PFSK-1 (cell line): ENCODE data around the gene PPP1R15A.

ENCODE experiments used
- FOXP2 ChIP-seq: optimal IDR thresholded peaks from 2 replicates; pipeline ENCODE3; 2011; ENCODE audit warnings: borderline replicate concordance, control low read depth, inconsistent platforms; ENCODE audit not compliant: insufficient read depth; ENCODE audit errors: extremely low read length, extremely low read depth
- POLR2AphosphoS5 ChIP-seq: IDR thresholded peaks from 2 replicates; pipeline ENCODE4 v1.6.1; 2012; ENCODE audit warnings: low read depth, mild to moderate bottlenecking, control low read depth, low read length, moderate library complexity
- REST ChIP-seq, 2 experiments: IDR thresholded peaks; 2 replicates each; pipeline versions ENCODE4 v1.6.1 to v1.8.0; 2011 to 2012; ENCODE audit warnings: low read depth in 2 of 2, low read length in 2 of 2, control low read depth in 1 of 2, inconsistent platforms in 1 of 2, mild to moderate bottlenecking in 1 of 2, moderate library complexity in 1 of 2; ENCODE audit not compliant: insufficient read depth in 1 of 2
- SIN3A ChIP-seq: IDR thresholded peaks from 2 replicates; pipeline ENCODE4 v1.6.1; 2012; ENCODE audit warnings: mild to moderate bottlenecking, low read length, moderate library complexity, borderline replicate concordance; ENCODE audit not compliant: insufficient read depth
- TAF1 ChIP-seq: IDR thresholded peaks from 2 replicates; pipeline ENCODE4 v1.6.1; 2012; ENCODE audit warnings: low read length, control low read depth, borderline replicate concordance; ENCODE audit not compliant: insufficient read depth

PPP1R15A gene

GRCh38 chr19:48905664-48906063 lies 33.4 kb downstream of the PPP1R15A start:
- TF ChIP-seq TAF1 (no peak), FOXP2 (no peak), SIN3A (no peak), POLR2AphosphoS5 (no peak), REST (IDR thresholded peaks at IDR 0.05; ENCODE audit: insufficient read depth in 1 of 2, low read depth in 2 of 2, low read length in 2 of 2) (no peak)

- no peak for TF ChIP-seq POLR2AphosphoS5
Observed at GRCh38 chr19:48906324-48906723, 34.1 kb downstream of the PPP1R15A start.

DNA sequence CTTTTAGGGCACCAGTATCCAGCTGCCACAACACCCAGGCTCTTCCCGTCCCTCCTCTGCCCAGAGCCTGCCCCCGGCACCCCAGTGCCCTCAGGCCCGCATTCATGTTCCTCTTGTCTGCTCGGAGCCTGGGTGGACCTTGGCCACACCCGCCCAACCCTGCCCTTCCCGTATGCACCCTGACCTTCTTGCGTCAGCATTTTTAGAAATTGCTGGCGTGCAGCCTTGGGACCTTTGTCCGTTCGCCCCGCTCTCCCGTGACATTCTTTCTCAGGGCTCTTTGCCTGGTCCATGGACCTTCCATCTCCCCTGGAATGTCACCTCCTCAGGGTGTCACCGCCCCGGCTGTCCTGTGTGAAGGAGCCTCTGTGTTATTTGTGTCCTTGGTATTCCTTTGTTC lies 35.5 kb downstream of the PPP1R15A start:
- TF ChIP-seq REST (IDR thresholded peaks at IDR 0.05; ENCODE audit: insufficient read depth in 1 of 2, low read depth in 2 of 2, low read length in 2 of 2), result no peak
- no peak for TF ChIP-seq TAF1
- TF ChIP-seq POLR2AphosphoS5, result no peak

DNA sequence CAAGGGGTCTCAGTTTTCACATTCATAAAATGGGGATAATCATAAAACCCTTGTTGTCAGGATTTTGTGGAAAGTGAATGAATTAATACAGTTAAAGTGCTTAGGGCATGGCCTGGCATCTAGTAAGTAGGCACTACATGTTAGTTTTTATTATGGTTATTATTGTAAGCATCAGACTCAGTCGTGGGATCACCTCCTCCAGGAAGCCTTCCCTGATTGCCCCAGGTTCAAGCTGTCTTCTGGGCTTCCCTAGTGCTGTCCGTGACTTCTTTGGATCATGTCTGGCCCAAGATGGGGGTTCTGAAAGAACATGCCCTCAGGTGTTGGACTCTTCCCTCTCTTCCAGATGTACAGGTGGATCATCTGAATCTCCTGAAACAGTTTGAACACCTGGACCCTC lies 38.6 kb downstream of the PPP1R15A start:
- TF ChIP-seq TAF1 (no peak), POLR2AphosphoS5 (no peak), REST (IDR thresholded peaks at IDR 0.05; ENCODE audit: insufficient read depth in 1 of 2, low read depth in 2 of 2, low read length in 2 of 2) (no peak), SIN3A (no peak), FOXP2 (no peak)

DNA sequence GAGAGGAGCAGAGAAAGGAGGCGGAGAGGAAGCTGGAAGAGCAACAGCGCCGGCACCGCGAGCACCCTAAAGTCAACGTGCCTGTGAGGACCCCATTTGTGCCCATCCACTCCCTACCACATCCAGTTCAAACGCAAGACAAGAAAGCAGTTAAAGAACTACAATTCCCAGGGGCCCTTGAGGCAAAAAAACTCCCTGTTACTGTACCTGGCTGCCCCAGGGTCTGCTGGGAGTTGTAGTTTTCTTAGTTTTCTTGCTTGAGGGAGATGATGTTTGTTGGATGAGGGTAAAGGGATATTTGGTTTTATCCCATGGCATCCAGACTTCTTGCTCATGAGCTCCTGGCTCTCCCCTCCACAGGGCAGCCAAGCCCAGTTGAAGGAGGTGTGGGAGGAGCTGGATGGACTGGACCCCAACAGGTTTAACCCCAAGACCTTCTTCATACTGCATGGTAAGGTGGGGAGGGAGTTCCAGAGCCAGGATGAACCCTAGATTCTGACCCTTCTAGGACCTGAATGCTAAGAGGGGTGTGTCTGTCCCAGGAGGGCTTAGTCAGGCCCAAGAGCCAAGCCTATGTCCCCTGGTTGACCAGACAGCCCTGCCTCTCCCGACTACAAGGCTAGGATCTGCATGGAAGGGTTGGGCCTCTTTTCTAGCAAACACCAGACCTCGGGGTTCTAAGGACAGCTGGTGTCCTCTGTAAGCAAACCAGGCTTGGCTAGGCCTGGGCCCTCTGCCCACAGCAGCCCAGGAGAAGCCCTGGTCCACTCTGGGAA lies 41.1 kb downstream of the PPP1R15A start:
- TF ChIP-seq TAF1, result no peak
- no peak for TF ChIP-seq FOXP2
- no peak for TF ChIP-seq POLR2AphosphoS5
- no peak for TF ChIP-seq REST (IDR thresholded peaks at IDR 0.05; ENCODE audit: insufficient read depth in 1 of 2, low read depth in 2 of 2, low read length in 2 of 2)
